Ishikawa (cell line): Measurements from ENCODE around the gene LCK.

Source experiments
- CREB1 ChIP-seq: IDR thresholded peaks from 2 replicates; pipeline ENCODE4 v1.6.1; 2012; ENCODE audit warnings: low read depth
- EP300 ChIP-seq: IDR thresholded peaks from 2 replicates; pipeline ENCODE4 v1.6.1; 2012; ENCODE audit warnings: borderline replicate concordance
- RAD21 ChIP-seq: IDR thresholded peaks from 2 replicates; pipeline ENCODE4 v1.6.1; 2012; ENCODE audit warnings: low read depth
- TAF1 ChIP-seq: IDR thresholded peaks from 2 replicates; pipeline ENCODE4 v1.6.1; 2012; ENCODE audit warnings: low read depth, mild to moderate bottlenecking
- TCF12 ChIP-seq: IDR thresholded peaks from 2 replicates; pipeline ENCODE4 v1.6.1; 2012; ENCODE audit warnings: low read depth
- TEAD4 ChIP-seq: IDR thresholded peaks from 2 replicates; pipeline ENCODE4 v1.6.1; 2012
- TF ChIP-seq, protein P1 (sequence below): IDR thresholded peaks from 2 replicates; pipeline ENCODE4 v1.6.1; 2012
- TF ChIP-seq, protein P2 (sequence below): IDR thresholded peaks from 2 replicates; pipeline ENCODE4 v1.6.1; 2012; ENCODE audit warnings: low read depth, mild to moderate bottlenecking

DNA sequence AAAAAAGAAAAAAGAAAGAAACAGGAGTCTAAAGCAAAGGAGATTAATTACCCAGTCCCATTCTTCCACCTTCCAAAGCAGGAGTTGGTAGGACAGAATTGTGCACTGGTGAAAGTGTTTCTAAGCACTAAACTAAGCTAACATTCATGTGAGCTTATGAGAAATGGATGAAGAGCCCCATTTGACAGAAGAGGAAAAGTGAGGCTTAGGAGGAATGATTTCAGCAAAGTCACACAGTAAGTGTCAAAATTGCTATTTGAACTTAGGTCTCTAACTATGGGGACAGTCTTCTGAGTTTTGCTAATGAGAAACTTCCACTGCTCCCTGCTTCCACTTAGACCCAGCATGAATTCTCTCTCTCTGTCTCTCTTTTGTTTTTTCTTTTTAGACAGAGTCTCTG, 18.7 kb downstream of the LCK start:
- TF ChIP-seq EP300: no peak
- no peak for TF ChIP-seq CREB1
- no peak for TF ChIP-seq RAD21
- no peak for TF ChIP-seq TAF1
- TF ChIP-seq TEAD4: no peak
- TF ChIP-seq, protein P1, sequence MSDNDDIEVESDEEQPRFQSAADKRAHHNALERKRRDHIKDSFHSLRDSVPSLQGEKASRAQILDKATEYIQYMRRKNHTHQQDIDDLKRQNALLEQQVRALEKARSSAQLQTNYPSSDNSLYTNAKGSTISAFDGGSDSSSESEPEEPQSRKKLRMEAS: no peak
- TF ChIP-seq, protein P2, sequence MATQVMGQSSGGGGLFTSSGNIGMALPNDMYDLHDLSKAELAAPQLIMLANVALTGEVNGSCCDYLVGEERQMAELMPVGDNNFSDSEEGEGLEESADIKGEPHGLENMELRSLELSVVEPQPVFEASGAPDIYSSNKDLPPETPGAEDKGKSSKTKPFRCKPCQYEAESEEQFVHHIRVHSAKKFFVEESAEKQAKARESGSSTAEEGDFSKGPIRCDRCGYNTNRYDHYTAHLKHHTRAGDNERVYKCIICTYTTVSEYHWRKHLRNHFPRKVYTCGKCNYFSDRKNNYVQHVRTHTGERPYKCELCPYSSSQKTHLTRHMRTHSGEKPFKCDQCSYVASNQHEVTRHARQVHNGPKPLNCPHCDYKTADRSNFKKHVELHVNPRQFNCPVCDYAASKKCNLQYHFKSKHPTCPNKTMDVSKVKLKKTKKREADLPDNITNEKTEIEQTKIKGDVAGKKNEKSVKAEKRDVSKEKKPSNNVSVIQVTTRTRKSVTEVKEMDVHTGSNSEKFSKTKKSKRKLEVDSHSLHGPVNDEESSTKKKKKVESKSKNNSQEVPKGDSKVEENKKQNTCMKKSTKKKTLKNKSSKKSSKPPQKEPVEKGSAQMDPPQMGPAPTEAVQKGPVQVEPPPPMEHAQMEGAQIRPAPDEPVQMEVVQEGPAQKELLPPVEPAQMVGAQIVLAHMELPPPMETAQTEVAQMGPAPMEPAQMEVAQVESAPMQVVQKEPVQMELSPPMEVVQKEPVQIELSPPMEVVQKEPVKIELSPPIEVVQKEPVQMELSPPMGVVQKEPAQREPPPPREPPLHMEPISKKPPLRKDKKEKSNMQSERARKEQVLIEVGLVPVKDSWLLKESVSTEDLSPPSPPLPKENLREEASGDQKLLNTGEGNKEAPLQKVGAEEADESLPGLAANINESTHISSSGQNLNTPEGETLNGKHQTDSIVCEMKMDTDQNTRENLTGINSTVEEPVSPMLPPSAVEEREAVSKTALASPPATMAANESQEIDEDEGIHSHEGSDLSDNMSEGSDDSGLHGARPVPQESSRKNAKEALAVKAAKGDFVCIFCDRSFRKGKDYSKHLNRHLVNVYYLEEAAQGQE: no peak
- no peak for TF ChIP-seq TCF12
